ENCODE data around the gene KCNIP4.

The KCNIP4 gene

GRCh38 chr4:21167711-21168110, 780.9 kb downstream of the KCNIP4 start:
- no peak for DNase-seq

- DNase-seq, result no peak
Observed at GRCh38 chr4:21155367-21155766, 793.2 kb downstream of the KCNIP4 start.

DNA sequence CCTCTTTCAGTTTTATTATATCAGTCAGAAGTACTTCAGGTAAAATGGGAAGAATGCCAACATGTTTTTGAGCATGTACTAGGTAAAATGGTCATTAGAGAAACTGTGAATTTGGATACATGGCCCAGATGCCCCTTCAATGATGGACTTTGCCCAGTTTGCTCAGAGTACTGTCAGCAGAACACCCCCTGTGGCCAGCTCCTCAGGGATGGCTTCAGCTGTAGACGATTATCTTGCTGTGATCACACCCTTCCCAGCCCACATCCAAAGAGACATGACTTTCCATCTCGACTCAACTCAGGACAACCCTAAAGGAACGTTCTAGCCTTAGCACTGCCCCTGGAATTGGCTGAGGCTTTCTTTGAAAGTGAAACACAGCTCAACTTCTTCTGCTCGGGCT, 809.2 kb downstream of the KCNIP4 start:
- no peak for DNase-seq

DNA sequence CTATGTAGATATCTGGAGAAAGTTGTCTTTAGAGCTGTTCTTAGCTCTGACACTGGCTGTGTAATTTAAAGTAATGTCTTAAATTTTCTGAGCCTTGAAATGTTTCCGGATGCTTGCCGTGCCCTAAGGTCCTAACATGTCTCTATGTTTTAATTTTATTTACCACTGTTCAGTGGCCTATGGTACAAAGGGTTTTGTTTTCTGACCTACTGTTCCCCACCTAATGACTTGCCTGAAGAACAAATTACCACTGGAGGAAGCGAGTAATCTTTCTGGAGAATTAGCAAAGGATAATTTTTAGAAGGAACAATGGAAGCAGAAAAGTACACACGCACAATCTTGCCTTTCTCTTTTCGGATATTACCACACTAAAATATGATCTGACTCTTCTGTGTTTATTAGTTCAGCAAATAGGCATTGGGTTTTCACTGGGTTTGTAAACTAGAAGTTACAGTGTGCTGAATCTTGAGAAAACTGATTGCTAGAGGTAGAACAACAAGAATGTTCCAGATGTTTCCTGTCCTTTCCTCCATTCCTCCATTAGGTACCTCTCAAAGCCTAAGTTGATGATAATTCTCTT, 812.4 kb downstream of the KCNIP4 start:
- DNase-seq, result no peak

- no peak for DNase-seq
Observed at GRCh38 chr4:21134994-21135393, 813.6 kb downstream of the KCNIP4 start.

- DNase-seq, result no peak
Observed at GRCh38 chr4:21130606-21131005, 818.0 kb downstream of the KCNIP4 start.

GRCh38 chr4:21126014-21126512, 822.5 kb downstream of the KCNIP4 start:
- no peak for DNase-seq

- DNase-seq, result no peak
Observed at GRCh38 chr4:21118301-21118700, 830.3 kb downstream of the KCNIP4 start.

DNA sequence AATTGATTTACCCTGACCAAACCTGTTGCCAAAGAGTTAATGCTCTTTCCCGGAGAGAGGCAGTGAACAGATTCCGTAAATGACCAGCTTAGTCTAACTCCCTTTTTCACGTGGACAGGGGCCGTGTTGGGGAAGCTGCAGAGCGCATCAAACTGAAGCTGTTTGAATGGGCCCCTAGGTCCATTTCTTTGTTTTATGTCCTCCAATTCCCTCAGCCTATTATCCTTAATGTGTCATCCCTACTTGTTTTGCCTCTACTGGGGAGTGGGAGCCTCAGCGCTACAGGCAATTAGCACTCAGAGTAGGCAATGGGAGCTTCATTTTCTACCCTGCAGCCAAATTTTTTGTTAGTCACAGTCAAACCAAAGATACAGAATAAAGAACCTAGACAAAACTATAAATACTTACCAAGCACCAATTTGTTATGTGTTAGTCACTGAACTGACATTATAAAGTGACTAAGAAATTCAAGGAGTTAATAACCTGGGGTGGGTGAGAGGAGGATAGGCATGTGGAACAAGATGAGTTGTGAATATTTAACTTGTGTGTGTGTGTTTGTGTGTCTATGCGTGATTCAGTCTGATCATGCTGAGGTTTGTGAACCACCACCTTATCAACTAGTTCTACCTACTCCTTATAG, 830.9 kb downstream of the KCNIP4 start:
- DNase-seq, result no peak

- no peak for DNase-seq
Observed at GRCh38 chr4:21113496-21114223, 834.9 kb downstream of the KCNIP4 start.

DNA sequence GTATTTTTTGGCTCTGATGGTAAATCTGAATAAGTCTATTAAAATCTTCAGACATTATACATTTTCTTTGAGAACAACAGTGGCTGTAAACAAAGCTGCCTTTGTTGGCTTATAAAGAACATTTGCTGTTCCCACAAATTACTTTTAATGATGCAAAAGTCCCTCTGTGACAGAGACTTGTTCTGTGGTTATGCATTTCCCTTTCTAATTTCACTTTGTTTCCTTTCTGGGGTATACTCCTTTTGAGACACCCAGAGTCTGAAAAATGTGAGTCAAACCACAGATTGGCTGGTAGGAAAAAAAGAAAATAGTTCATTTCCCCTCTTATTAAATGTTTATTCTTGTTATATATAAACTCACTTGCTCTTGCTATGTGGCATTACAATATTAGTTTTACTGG, 845.9 kb downstream of the KCNIP4 start:
- DNase-seq, result no peak

GRCh38 chr4:21097865-21098264, 850.7 kb downstream of the KCNIP4 start:
- DNase-seq, result no peak

GRCh38 chr4:21097026-21097425, 851.5 kb downstream of the KCNIP4 start:
- DNase-seq, result no peak

- no peak for DNase-seq
Observed at GRCh38 chr4:21092531-21092930, 856.0 kb downstream of the KCNIP4 start.

GRCh38 chr4:21090094-21090666, 858.4 kb downstream of the KCNIP4 start:
- no peak for DNase-seq

GRCh38 chr4:21083413-21083812, 865.2 kb downstream of the KCNIP4 start:
- DNase-seq, result no peak

DNA sequence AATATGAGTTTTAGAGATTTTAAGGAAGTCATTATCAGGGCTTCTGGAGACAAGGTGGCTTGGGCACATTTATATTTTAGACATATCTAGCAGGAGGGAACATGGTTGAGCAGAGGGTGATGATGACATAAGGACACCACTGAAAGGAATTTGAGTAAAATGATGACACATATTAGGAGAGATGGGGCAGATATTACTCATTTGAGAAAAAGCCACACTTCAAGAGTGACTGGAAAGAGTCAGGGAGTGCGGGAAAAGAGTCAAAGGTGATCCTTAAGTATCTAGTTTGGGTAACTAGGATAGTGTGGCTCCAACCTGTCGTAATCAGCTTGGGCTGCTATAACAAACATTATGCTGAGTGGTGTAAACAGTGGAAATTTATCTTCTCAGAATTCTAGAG, 870.6 kb downstream of the KCNIP4 start:
- no peak for DNase-seq

- DNase-seq, result no peak
Observed at GRCh38 chr4:21067351-21067750, 881.2 kb downstream of the KCNIP4 start.

- DNase-seq, result no peak
Observed at GRCh38 chr4:21061902-21062301, 886.7 kb downstream of the KCNIP4 start.

DNA sequence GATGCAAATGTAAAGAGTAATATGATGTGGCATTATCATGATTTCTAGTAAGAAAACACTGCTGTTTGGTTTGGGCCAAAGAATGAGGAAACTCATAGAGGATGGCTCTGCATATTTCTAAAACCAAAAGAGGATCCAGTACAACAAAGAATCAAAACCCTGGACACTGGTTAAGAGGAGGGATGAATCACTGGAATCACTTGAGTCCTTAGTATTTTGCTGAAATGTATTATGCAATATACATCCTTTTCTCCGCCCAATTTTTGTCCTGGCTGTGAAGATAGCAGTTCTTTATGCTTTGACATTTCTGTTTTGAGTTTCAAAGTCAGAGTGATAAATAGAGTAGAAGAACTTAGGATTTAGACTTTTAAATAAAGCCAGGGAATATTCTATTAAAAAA, 902.4 kb downstream of the KCNIP4 start:
- no peak for DNase-seq

GRCh38 chr4:21045119-21045518, 903.5 kb downstream of the KCNIP4 start:
- no peak for DNase-seq

GRCh38 chr4:21041708-21042107, 906.9 kb downstream of the KCNIP4 start:
- no peak for DNase-seq

DNA sequence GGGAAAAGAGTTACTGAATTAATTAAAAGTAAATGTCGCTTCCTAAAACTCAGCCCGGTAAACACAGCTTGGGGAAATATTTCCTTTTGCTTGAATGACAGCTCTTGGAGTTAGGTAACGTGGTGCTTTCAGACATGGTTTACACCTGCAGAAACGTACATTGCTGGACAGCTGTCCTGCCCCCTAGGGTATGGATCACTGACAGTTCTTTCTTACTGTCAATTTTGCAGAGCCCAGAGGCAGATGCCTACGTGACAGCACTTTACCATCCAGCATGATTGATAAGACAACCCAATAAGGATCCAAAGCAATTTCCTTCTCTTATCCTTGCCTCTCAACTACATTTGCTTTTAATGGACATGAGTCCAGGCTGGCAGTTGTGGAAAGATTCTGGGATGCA, 913.8 kb downstream of the KCNIP4 start:
- no peak for DNase-seq

DNA sequence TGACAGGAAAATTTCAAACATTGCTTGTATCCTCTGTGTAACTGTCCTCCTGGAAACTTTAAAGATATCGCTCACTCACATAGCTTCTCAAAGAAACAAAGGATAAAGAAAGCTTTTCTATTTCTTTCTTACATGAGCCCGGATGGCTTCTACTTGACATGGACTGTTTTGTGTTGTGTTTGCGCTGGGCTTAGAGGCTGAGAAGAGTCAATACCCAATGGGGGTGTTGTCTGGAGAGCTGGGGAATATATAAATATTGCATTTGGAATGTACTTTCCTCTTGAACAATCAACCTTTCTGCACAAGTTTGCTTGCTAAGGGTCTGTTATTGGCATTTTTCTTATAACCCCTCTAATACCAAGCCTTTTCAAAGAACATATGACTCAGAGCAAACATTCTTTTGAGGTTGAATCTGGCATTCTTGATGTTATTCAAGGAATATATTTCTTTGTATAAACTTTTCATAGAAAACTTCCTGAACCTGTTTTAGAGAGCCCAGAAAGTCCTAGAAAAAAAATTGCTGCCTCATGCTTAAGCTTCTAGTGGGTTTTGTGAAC, 916.4 kb downstream of the KCNIP4 start:
- no peak for DNase-seq
